Testis (tissue), 2 donors: Measurements from ENCODE around the gene LRFN5.

Experiments used
- POLR2A ChIP-seq: fragments of 450-650 bp; IDR thresholded peaks from one replicate; pipeline ENCODE4 v1.6.1; 2017; ENCODE audit warnings: antibody characterized with exemption, mild to moderate bottlenecking, moderate library complexity
- TF ChIP-seq, protein P1 (sequence below), 3 experiments: fragments of 450-650 bp in 2 of 3; fragments of 200-600 bp in 1 of 3; sonication (generic) in 1 of 3; IDR thresholded peaks; one replicate each; pipeline ENCODE4 v1.5.1; 2016 to 2019; ENCODE audit warnings: antibody characterized with exemption in 3 of 3, mild to moderate bottlenecking in 2 of 3, moderate library complexity in 1 of 3

DNA sequence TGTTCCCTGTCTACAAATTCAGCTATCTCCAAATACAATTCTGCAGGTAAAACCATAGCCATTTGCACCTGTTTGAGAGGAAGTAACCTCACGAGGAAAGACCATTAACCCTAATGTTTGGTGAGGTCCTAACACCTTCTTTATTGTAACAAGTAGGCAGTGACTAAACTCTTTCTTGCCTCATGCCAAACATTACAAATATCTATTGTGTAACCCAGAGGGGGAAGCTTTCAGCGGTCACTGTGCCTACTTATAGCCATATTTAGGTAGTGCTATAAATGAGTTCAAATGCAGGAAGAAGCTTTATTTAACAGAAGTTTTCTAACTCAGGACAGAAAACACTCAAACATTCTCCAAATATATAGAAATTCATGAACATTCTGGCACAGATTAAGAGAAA is 252.7 kb downstream of the LRFN5 start:
- no peak for TF ChIP-seq POLR2A
- TF ChIP-seq, protein P1, sequence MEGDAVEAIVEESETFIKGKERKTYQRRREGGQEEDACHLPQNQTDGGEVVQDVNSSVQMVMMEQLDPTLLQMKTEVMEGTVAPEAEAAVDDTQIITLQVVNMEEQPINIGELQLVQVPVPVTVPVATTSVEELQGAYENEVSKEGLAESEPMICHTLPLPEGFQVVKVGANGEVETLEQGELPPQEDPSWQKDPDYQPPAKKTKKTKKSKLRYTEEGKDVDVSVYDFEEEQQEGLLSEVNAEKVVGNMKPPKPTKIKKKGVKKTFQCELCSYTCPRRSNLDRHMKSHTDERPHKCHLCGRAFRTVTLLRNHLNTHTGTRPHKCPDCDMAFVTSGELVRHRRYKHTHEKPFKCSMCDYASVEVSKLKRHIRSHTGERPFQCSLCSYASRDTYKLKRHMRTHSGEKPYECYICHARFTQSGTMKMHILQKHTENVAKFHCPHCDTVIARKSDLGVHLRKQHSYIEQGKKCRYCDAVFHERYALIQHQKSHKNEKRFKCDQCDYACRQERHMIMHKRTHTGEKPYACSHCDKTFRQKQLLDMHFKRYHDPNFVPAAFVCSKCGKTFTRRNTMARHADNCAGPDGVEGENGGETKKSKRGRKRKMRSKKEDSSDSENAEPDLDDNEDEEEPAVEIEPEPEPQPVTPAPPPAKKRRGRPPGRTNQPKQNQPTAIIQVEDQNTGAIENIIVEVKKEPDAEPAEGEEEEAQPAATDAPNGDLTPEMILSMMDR (IDR thresholded peaks at IDR 0.05), result no peak
